HG02938 (cell line): ENCODE data around the gene DUS1L.

Experiments
- ATAC-seq: cut with Tn5 transposase; IDR thresholded peaks from one replicate; pipeline ENCODE4 v1.9.1; 2021; ENCODE audit warnings: mild to moderate bottlenecking, moderate library complexity; ENCODE audit not compliant: unreplicated experiment

The DUS1L gene

DNA sequence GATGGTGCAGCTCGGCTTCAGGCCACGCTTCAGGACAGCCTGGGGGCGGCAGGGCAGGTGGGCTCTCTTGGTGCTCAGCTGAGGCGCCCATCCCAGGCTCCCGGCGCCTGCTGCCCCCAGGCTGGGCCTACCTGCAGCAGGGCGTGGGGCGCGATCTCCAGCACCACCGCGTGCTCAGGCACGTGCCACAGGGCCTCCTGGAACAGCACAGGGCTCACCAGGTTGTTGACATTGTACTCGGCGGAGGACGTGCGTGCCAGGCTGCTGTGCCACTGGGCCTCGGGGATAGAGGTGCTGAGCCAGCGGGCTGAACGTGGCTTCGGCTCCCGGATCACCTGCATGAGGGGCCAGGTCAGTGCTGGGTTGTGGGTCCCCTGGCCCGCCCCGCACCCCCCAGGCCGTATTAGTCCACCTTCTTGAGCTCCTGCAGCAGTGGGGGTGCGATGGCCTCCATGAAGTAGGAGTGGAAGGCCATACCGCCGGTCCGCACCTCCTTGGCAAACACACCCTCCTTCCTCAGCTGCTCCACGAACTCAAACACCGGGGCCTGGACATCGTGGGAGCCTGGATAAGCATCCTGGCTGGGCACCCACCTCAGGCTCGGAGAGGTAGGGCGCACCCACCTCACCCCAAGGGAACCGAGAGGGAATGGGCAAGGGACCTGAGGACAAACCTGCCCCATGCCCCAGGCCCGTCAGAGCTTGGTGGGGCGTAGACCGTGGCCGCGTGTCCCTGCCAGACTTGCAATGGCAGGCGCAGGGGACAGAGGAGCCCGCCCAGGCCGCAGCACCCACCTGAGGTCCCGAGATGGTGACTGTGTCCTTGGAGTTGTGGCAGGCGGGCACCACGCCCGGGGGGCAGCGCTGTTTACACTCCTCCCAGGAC, 23.5 kb upstream of the DUS1L start:
- no peak for ATAC-seq

- no peak for ATAC-seq
These were observed 22.6 kb upstream of the DUS1L start for GRCh38 chr17:82087961-82088837.

DNA sequence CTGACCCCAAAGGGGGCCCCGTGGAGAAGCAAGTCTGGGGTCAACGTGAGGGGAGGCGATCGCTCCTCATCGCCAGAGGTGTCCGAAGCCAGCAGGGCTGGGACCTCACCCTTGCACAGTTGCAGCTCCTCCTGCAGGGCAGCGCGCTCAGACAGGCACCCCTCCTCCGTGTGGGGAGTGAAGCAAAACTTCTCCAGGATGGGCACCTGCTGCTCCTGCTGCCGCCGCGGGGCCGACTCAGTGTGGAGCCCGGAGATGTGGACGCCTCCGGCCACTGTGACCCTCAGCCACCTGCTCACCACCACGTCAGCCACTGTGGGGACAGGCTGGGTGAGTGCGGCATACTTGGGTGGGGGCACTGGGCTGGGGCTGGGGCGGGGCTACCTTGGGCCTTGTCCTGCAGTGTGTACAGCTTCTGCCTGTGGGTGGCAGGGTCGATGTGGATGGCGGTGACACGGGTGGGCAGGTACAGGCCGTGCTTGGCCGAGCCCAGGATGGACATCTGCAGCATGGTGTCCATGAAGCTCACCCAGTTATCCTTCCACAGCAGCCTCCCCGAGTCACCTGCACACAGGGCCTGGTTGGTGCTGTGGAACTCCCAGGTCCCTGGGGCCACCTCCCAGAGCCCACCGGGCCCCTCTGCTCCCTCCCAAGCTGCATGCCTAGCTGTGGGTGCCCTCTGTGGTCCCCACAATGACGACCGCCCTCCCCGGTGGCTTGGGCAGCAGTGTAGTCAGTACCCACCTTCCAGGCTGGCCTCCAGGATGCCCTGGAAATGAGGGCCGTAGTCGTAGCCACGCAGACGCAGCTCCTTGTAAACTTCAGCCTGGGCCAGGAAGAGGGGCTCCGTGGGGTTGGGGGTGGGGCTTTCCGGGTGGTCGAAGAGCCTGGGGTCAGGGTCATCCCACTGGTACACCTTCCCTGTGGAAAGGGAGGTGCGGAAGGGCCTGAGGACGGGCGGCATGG, 21.6 kb upstream of the DUS1L start:
- ATAC-seq, result no peak

DNA sequence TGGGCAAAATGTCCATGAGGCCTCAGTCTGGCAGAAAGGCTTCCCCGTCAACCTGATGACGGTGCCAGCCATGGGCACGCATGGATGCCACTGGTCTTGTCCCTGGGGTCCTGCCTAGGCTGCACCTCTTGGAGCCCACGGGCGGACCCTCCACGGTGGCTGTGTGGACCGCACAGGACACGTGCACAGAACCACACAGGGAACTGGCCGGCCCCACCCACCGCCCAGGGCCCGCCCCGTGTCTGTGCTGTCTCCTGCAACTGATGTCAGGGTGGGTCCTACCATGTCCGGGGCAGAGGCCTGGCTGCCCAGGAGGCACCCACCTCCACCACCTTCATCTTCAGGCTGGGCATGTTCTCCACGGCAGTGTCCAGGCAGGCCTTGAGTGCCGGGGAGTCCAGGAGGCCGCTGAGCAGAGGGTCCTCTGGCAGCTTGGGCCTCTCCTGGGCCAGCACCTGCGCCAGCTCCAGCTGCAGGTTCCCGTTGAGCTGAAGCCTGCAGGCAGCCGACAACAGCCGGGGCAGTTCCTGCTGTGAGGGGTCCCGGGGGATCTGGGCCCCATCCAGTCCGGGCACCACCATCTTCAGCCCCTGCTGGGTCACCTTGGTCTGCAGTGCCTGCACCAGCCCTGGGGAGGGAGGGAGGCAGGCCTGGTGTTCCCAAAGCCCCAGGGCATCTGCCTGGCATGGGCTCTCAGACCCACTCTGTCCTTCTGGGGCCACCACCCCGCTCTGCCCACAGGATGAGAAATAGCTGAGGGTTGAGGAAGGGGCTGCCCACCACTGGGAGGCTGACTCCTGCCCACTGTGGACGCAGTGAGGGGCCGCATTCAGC, 20.5 kb upstream of the DUS1L start:
- ATAC-seq, result no peak

GRCh38 chr17:82085031-82085861, 19.6 kb upstream of the DUS1L start:
- ATAC-seq, result no peak

GRCh38 chr17:82084373-82085030, 18.9 kb upstream of the DUS1L start:
- ATAC-seq, result no peak

GRCh38 chr17:82083533-82084359, 18.1 kb upstream of the DUS1L start:
- ATAC-seq, result no peak

- no peak for ATAC-seq
These were observed 17.4 kb upstream of the DUS1L start for GRCh38 chr17:82083009-82083408.

DNA sequence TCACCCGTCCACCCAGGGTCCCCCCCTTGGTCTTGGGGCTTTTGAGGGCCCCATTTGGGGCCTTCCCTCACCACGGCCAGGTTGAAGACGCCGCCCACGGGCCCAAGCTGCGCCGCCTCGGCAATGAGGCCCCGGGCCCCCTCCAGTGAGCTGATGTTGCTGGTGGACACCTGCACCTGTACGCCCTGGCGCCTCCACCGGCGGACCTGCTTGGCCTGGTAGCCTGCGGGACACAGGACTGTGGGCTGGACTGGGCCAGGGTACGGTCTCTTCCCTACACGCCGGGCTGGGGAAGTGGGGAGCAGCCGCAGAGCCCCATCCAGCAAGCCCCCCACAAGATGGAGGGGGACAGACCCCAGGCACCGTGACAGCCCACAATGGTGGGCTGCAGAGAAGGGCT, 16.9 kb upstream of the DUS1L start:
- no peak for ATAC-seq

- ATAC-seq, result no peak
These were observed 16.4 kb upstream of the DUS1L start for GRCh38 chr17:82081966-82082365.

DNA sequence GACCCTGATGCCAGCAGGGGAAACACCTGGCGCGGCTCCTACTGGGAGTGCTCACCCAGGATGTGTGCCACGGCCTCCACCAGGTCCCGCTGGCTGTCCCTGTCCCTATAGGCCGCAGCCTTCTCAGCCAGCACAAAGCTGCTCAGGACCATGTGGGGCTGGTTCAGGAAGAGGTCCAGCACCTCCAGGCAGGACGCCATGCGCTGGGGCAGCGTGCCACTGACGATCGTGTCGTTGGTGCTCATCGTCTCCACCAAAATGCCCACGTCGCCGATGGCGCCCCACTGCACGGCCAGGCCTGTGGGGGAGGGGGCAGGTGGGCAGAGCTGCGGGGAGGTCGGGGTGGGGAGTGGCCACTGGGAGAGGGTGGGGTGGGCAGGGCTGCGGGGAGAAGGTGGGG, 15.9 kb upstream of the DUS1L start:
- ATAC-seq, result no peak

- ATAC-seq, result no peak
These were observed 15.3 kb upstream of the DUS1L start for GRCh38 chr17:82080789-82081464.

- no peak for ATAC-seq
These were observed 14.6 kb upstream of the DUS1L start for GRCh38 chr17:82080048-82080788.

- no peak for ATAC-seq
These were observed 13.5 kb upstream of the DUS1L start for GRCh38 chr17:82079001-82079677.

DNA sequence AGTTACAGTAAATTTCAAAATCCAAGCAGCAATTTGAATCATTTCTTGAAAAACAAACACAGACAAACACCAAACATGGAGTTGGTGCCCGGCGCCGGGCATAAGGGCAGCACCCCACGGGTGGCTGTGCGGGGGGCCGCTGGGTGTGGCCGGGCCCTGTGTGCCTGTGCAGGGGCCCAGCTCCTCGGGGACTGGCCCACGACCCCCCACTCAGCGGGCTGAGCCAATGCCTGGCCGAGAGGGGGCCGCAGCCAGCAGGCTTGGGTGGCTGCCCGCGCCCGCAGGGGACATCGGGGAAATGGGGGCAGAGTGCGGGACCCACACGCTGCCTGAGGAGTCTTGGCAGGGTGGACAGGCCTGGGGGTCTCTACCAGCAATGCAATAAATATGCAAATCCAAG, 12.8 kb upstream of the DUS1L start:
- ATAC-seq, result no peak
